OCI-LY7 (cell line): ENCODE data around the gene MTARC2. TPM values are rescaled to one million over a fixed set of nuclear protein-coding genes. Genes with fewer than 3 reads are reported as not detected.

Experiments
- BruUV-seq: library from RNA; stranded (reverse); fragments of 400-500 nt; replicated peaks from 2 replicates; lab custom pipeline; 2021; lab: Mats Ljungman, UMichigan
- CTCF ChIA-PET: fragments of 300-600 bp; sonication (Branson Sonifier 250); formaldehyde crosslinking; loops from one replicate; lab custom pipeline; 2022; ENCODE audit warnings: antibody characterized with exemption; ENCODE audit not compliant: unreplicated experiment; lab: Charles Lee
- POLR2A ChIA-PET: fragments of 300-600 bp; sonication (Branson Sonifier 250); formaldehyde crosslinking; loops from one replicate; lab custom pipeline; 2022; ENCODE audit warnings: antibody characterized with exemption; lab: Charles Lee
- DNase-seq: peaks from one replicate; pipeline ENCODE4 v3.0.0-alpha.2; 2015; ENCODE audit warnings: low spot score
- H2AFZ ChIP-seq: fragments of 200-600 bp; sonication (generic), shearing (Covaris generic); 2 replicates; pipeline ENCODE4 v1.6.1; 2014; ENCODE audit warnings: mild to moderate bottlenecking, antibody characterized with exemption, low read length, moderate library complexity
- H3K27ac ChIP-seq: fragments of 200-600 bp; sonication (generic); 2 replicates; pipeline ENCODE4 v1.5.1; 2014; ENCODE audit warnings: mixed run types, low read depth, mild to moderate bottlenecking, moderate library complexity, low read length, inconsistent platforms; ENCODE audit not compliant: poor library complexity, severe bottlenecking
- H3K36me3 ChIP-seq: fragments of 200-600 bp; sonication (generic); 2 replicates; pipeline ENCODE4 v1.6.1; 2014; ENCODE audit warnings: mild to moderate bottlenecking, antibody characterized with exemption, low read length, moderate library complexity, mixed read lengths; ENCODE audit not compliant: insufficient read depth
- H3K4me1 ChIP-seq: fragments of 200-600 bp; sonication (generic); 2 replicates; pipeline ENCODE4 v1.5.1; 2014; ENCODE audit warnings: mild to moderate bottlenecking, low read length; ENCODE audit not compliant: insufficient read depth, poor library complexity, severe bottlenecking
- H3K4me2 ChIP-seq: fragments of 200-600 bp; sonication (generic); 2 replicates; pipeline ENCODE4 v1.6.1; 2014; ENCODE audit warnings: mild to moderate bottlenecking, low read length
- H3K4me3 ChIP-seq: fragments of 200-600 bp; sonication (generic); 2 replicates; pipeline ENCODE4 v1.5.1; 2014; ENCODE audit warnings: mild to moderate bottlenecking, low read depth, low read length; ENCODE audit not compliant: poor library complexity, severe bottlenecking
- H3K79me2 ChIP-seq: fragments of 200-600 bp; sonication (generic); 2 replicates; pipeline ENCODE4 v1.6.1; 2016; ENCODE audit warnings: low read depth, mild to moderate bottlenecking, low read length, moderate library complexity, mixed read lengths; ENCODE audit not compliant: insufficient read depth
- H3K9me2 ChIP-seq: fragments of 200-600 bp; sonication (generic); 2 replicates; pipeline ENCODE4 v1.6.1; 2016; ENCODE audit warnings: mild to moderate bottlenecking, low read length, mixed read lengths; ENCODE audit not compliant: insufficient read depth
- H3K9me3 ChIP-seq: fragments of 200-600 bp; sonication (generic); 2 replicates; pipeline ENCODE4 v1.6.1; 2014; ENCODE audit warnings: mild to moderate bottlenecking, mixed run types, low read length, mixed read lengths
- H4K20me1 ChIP-seq: fragments of 200-600 bp; sonication (generic); 2 replicates; pipeline ENCODE4 v1.6.1; 2014; ENCODE audit warnings: mild to moderate bottlenecking, antibody characterized with exemption, low read length, moderate library complexity, mixed read lengths; ENCODE audit not compliant: insufficient read depth
- EZH2phosphoT487 ChIP-seq: fragments of 200-600 bp; sonication (generic); IDR thresholded peaks from 2 replicates; pipeline ENCODE4 v1.6.1; 2018; ENCODE audit warnings: low read depth, borderline replicate concordance, mild to moderate bottlenecking, mixed run types, antibody characterized with exemption, low read length, moderate library complexity, mixed read lengths
- intact Hi-C: fragments of 100-400 bp; cut with micrococcal nuclease; formaldehyde crosslinking; loops from one replicate; pipeline ENCODE4 v1.10.0; 2022; ENCODE audit not compliant: unreplicated experiment
- total RNA-seq, 2 experiments: library from RNA; depleted of rRNA in 1 of 2; stranded (reverse); fragments of >200 nt in 1 of 2; shearing (Covaris generic) in 1 of 2; gene quantifications; 2 replicates each; pipeline ENCODE4 v1.2.3, GENCODE V29; 2014 to 2022
- TF ChIP-seq, protein P1 (sequence below): fragments of 200-600 bp; sonication (generic); conservative IDR thresholded peaks from 2 replicates; pipeline ENCODE4 v1.5.1; 2014; ENCODE audit warnings: mild to moderate bottlenecking, antibody characterized with exemption, low read length, moderate library complexity, mixed read lengths

Gene MTARC2
- total RNA-seq, 2 experiments from 2014 or later: not detected

DNA sequence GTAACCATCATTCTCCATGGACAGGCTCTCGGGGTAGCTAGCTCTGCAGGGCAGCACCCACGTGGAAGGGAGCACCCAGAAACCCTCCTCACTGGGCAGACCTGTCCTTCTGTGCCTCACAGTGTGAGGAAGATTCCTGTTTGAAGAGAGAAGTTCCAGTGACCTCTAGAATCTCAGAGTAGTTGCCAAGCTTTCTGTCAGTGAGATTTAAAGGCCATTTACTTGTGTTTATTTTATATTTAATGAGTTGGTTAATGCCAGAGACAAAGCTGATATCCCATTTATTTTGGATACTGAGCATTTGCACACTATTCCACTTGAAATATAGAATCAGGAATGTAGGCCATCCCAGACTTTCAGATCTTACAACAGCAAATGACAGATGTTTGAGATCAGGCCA is 67.3 kb downstream of the MTARC2 start:
- intact Hi-C loops: no loop called here
- BruUV-seq: no TSS peak
- Histone ChIP-seq H3K4me3 (no peak overlapping the region), H2AFZ (no peak overlapping the region), H3K79me2 (no peaks in the 10 kb centered on the region), H3K4me2 (no peak overlapping the region), H3K4me1 (no peaks in the 10 kb centered on the region), H3K9me2 (no peaks in the 10 kb centered on the region), H3K36me3 (no peaks in the 10 kb centered on the region), H3K27ac (no peak overlapping the region), H4K20me1 (no peaks in the 10 kb centered on the region), H3K9me3 (no peaks in the 10 kb centered on the region)
- ChIA-PET POLR2A (no interaction called here), CTCF (no interaction called here)
- TF ChIP-seq EZH2phosphoT487: no peak
- TF ChIP-seq, protein P1, sequence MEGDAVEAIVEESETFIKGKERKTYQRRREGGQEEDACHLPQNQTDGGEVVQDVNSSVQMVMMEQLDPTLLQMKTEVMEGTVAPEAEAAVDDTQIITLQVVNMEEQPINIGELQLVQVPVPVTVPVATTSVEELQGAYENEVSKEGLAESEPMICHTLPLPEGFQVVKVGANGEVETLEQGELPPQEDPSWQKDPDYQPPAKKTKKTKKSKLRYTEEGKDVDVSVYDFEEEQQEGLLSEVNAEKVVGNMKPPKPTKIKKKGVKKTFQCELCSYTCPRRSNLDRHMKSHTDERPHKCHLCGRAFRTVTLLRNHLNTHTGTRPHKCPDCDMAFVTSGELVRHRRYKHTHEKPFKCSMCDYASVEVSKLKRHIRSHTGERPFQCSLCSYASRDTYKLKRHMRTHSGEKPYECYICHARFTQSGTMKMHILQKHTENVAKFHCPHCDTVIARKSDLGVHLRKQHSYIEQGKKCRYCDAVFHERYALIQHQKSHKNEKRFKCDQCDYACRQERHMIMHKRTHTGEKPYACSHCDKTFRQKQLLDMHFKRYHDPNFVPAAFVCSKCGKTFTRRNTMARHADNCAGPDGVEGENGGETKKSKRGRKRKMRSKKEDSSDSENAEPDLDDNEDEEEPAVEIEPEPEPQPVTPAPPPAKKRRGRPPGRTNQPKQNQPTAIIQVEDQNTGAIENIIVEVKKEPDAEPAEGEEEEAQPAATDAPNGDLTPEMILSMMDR: no peak
- no peak for DNase-seq

DNA sequence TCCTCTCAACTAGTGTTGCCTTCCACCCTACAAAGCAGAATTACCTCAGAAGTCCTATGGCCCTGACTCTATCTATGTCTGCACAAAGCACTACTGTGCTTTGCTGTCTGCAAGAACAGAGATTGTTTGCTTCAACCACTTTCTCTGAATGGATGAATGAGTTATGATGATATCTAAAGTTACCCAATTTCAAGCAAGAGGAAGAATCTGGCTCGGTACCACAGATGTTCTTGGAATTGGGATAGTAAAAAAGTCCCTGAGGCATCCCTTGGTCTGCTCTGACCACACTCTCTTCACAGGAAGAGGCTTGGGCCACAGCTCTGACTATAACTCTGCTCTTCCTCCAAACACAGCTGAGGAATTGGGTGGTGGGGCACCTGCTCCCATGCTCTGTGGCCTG is 69.8 kb downstream of the MTARC2 start:
- no peak overlapping the region for H3K27ac ChIP-seq
- BruUV-seq: no TSS peak
- TF ChIP-seq, protein P1: no peak
- TF ChIP-seq EZH2phosphoT487: no peak
- no peaks in the 10 kb centered on the region for H3K9me3 ChIP-seq
- H2AFZ ChIP-seq: no peak overlapping the region
- CTCF ChIA-PET: no interaction called here
- H3K4me1 ChIP-seq: no peaks in the 10 kb centered on the region
- H3K36me3 ChIP-seq: no peaks in the 10 kb centered on the region
- no peaks in the 10 kb centered on the region for H4K20me1 ChIP-seq
- POLR2A ChIA-PET: interaction anchor here (0.6 kb wide), 1 partner anchor 240 kb away, joined by 4 read pairs; no protein-coding TSS in a partner anchor
- H3K4me3 ChIP-seq: no peak overlapping the region
- intact Hi-C loops: no loop called here
- H3K79me2 ChIP-seq: no peaks in the 10 kb centered on the region
- H3K9me2 ChIP-seq: no peaks in the 10 kb centered on the region
- DNase-seq: no peak
- H3K4me2 ChIP-seq: no peak overlapping the region

DNA sequence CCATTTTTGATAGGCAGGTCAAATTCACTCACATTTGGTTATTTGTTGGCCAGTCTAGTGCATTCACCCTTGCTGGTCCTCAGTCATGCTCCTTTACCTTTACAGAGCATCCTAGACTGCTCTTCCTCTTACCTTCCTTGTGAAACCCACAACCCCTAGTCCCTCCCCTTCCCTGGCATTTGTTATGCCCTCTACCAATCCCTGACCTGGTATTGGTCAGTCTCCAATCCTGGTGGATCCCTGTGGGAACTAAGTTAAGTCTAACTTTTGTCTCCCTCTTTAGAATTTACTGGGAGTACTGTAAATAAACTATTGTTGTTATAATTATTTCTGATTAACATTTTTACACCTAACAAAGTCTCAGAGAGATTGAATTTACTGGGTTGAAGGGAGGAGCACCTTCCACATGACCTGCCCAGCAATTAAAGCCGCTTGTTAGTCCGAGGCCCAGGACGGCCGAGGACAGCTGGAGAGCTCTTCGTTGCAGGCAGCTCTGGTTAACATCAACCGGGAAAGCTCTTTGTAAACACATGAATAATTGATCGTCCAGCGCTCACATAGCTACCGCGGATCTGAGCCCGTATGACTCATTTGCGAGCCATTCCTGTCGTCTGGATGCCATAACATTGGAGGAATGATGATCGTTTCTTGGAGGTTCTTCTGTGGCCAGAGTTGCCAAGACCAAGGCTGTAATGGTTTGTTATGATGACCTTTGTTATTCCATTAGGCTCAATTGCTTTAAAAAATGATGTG is 70.5 kb downstream of the MTARC2 start:
- no peak overlapping the region for H3K4me3 ChIP-seq
- no peaks in the 10 kb centered on the region for H3K4me1 ChIP-seq
- H3K4me2 ChIP-seq: no peak overlapping the region
- no peak overlapping the region for H2AFZ ChIP-seq
- DNase-seq: no peak
- no peaks in the 10 kb centered on the region for H4K20me1 ChIP-seq
- H3K9me2 ChIP-seq: no peaks in the 10 kb centered on the region
- TF ChIP-seq, protein P1: no peak
- TF ChIP-seq EZH2phosphoT487: no peak
- ChIA-PET POLR2A (no interaction called here), CTCF (no interaction called here)
- H3K36me3 ChIP-seq: no peaks in the 10 kb centered on the region
- intact Hi-C loops: no loop called here
- no peak overlapping the region for H3K27ac ChIP-seq
- H3K9me3 ChIP-seq: no peaks in the 10 kb centered on the region
- no peaks in the 10 kb centered on the region for H3K79me2 ChIP-seq
- no TSS peak for BruUV-seq
